Measurements from ENCODE around the gene NID2.

GRCh38 chr14:52042371-52043289, 26.2 kb downstream of the NID2 start:
- TF ChIP-seq POLR2A (IDR thresholded peaks at IDR 0.05; ENCODE audit: low read depth, low read length) (no peak), PAX5 (IDR thresholded peaks at IDR 0.05; ENCODE audit: insufficient read depth, low read length, severe bottlenecking) (no peak), POLR2AphosphoS5 (IDR thresholded peaks at IDR 0.05; ENCODE audit: low read depth, low read length) (no peak), SPI1 (IDR thresholded peaks at IDR 0.05; ENCODE audit: low read depth, low read length) (no peak), TAF1 (IDR thresholded peaks at IDR 0.05; ENCODE audit: low read depth, low read length) (no peak), POU2F2 (IDR thresholded peaks at IDR 0.05; ENCODE audit: low read depth, low read length) (no peak)

All from GM12891 (cell line).